Measurements from ENCODE around the gene KAT5. TPM values are rescaled to one million over a fixed set of nuclear protein-coding genes. Genes with fewer than 3 reads are reported as not detected.

Gene KAT5
- total RNA-seq, 2 experiments from 2014 or later = 79.9 to 97.1 TPM

DNA sequence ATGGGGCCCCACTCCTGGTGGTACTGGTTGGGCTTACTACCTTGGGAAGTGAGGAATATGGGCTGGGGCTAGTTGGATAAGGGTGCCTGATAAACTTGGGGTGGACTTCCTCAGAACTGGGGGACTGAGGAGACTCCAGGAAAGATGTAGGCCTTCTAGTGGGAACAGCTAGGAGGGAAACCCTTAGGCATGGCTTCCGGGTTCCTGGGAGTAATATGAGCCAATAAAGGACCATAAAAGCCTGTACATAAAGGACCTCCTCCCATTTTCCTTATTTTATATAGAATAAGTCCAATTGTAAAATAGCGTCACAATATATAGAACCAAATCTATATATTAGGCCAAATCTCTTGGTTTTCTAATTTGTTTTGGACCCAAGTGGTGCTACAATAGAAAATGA, 27.0 kb downstream of the KAT5 start:
- ChIA-PET POLR2A (no interaction called here), CTCF (ENCODE audit: unreplicated experiment) (no interaction called here)
- DNase-seq (ENCODE audit: low spot score) = no peak
- Histone ChIP-seq H3K27ac (ENCODE audit: low read depth, low read length, poor library complexity, severe bottlenecking) (no peak overlapping the region), H4K20me1 (ENCODE audit: insufficient read depth, low read length) (no peaks in the 10 kb centered on the region), H3K4me2 (ENCODE audit: low read length) (no peak overlapping the region), H3K9me3 (ENCODE audit: low read length) (peaks cover 25% of the 10 kb centered on the region), H3K9me2 (ENCODE audit: insufficient read depth, low read length) (no peaks in the 10 kb centered on the region), H3K4me3 (ENCODE audit: low read depth, low read length, poor library complexity, severe bottlenecking) (no peak overlapping the region), H3K4me1 (ENCODE audit: insufficient read depth, low read length, poor library complexity, severe bottlenecking) (no peaks in the 10 kb centered on the region), H3K79me2 (ENCODE audit: insufficient read depth, low read depth, low read length) (no peaks in the 10 kb centered on the region), H3K36me3 (ENCODE audit: insufficient read depth, low read length) (no peaks in the 10 kb centered on the region), H2AFZ (ENCODE audit: low read length) (no peak overlapping the region)
- intact Hi-C loops (cut with micrococcal nuclease; ENCODE audit: unreplicated experiment) = no loop called here
- no TSS peak for BruUV-seq (replicated peaks)
- TF ChIP-seq EZH2phosphoT487 (IDR thresholded peaks at IDR 0.05; ENCODE audit: borderline replicate concordance, low read depth, low read length) = no peak
- TF ChIP-seq, protein P1, sequence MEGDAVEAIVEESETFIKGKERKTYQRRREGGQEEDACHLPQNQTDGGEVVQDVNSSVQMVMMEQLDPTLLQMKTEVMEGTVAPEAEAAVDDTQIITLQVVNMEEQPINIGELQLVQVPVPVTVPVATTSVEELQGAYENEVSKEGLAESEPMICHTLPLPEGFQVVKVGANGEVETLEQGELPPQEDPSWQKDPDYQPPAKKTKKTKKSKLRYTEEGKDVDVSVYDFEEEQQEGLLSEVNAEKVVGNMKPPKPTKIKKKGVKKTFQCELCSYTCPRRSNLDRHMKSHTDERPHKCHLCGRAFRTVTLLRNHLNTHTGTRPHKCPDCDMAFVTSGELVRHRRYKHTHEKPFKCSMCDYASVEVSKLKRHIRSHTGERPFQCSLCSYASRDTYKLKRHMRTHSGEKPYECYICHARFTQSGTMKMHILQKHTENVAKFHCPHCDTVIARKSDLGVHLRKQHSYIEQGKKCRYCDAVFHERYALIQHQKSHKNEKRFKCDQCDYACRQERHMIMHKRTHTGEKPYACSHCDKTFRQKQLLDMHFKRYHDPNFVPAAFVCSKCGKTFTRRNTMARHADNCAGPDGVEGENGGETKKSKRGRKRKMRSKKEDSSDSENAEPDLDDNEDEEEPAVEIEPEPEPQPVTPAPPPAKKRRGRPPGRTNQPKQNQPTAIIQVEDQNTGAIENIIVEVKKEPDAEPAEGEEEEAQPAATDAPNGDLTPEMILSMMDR (conservative IDR thresholded peaks at IDR 0.05; ENCODE audit: low read length) = no peak

DNA sequence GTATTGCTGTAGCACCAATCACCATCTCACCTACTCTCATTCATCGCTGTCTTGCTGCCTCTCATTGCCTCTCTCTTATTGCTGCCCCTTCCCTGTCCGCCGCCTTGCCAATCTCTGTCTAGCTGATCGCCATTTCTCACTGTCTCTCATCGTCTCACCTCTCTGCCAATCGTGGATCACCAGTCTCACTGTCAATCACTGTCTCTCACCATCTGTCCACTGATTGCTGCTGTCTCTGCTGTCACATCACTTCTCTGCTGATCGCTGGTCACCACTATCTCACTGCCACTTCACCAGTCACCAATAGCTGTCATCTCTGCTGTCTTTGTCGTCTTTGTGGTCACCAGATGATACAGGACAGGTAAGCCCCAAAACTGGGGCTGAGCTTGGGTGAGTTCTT, 29.1 kb downstream of the KAT5 start:
- no TSS peak for BruUV-seq (replicated peaks)
- CTCF ChIA-PET (ENCODE audit: unreplicated experiment) = no interaction called here
- Histone ChIP-seq H3K4me1 (ENCODE audit: insufficient read depth, low read length, poor library complexity, severe bottlenecking) (no peaks in the 10 kb centered on the region), H3K9me2 (ENCODE audit: insufficient read depth, low read length) (no peaks in the 10 kb centered on the region), H3K4me3 (ENCODE audit: low read depth, low read length, poor library complexity, severe bottlenecking) (no peak overlapping the region), H3K79me2 (ENCODE audit: insufficient read depth, low read depth, low read length) (no peaks in the 10 kb centered on the region), H4K20me1 (ENCODE audit: insufficient read depth, low read length) (no peaks in the 10 kb centered on the region), H3K27ac (ENCODE audit: low read depth, low read length, poor library complexity, severe bottlenecking) (no peak overlapping the region), H3K9me3 (ENCODE audit: low read length) (peaks cover 18% of the 10 kb centered on the region), H3K4me2 (ENCODE audit: low read length) (no peak overlapping the region), H2AFZ (ENCODE audit: low read length) (no peak overlapping the region), H3K36me3 (ENCODE audit: insufficient read depth, low read length) (no peaks in the 10 kb centered on the region)
- no peak for DNase-seq (ENCODE audit: low spot score)
- intact Hi-C loops (cut with micrococcal nuclease; ENCODE audit: unreplicated experiment) = no loop called here
- TF ChIP-seq, protein P1 (conservative IDR thresholded peaks at IDR 0.05; ENCODE audit: low read length) = no peak
- TF ChIP-seq EZH2phosphoT487 (IDR thresholded peaks at IDR 0.05; ENCODE audit: borderline replicate concordance, low read depth, low read length) = no peak
- POLR2A ChIA-PET = no interaction called here

DNA sequence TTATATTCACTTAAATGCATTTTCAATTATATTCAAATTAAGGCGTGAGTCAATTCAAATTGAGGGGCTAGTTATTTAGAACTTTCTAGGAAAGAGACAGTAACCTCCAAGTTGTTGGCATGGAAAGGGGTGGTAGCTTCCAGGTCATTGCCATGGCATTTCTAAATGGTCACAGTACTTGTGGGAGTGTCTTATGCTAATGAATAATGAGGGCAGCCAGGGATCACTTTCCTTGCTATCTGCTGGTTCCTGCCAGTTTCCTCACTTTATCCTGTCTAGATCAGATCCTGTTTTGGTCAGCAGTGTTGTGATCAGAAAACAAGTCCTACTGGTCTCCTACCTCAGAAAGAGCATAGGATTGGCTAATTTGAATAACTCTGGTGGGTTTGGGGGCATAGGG, 30.3 kb downstream of the KAT5 start:
- intact Hi-C loops (cut with micrococcal nuclease; ENCODE audit: unreplicated experiment) = no loop called here
- POLR2A ChIA-PET = no interaction called here
- Histone ChIP-seq H3K4me2 (ENCODE audit: low read length) (no peak overlapping the region), H4K20me1 (ENCODE audit: insufficient read depth, low read length) (no peaks in the 10 kb centered on the region), H2AFZ (ENCODE audit: low read length) (no peak overlapping the region), H3K4me3 (ENCODE audit: low read depth, low read length, poor library complexity, severe bottlenecking) (no peak overlapping the region), H3K9me3 (ENCODE audit: low read length) (peaks cover 6% of the 10 kb centered on the region; the same call in 1 of the 2 replicates), H3K9me2 (ENCODE audit: insufficient read depth, low read length) (no peaks in the 10 kb centered on the region), H3K79me2 (ENCODE audit: insufficient read depth, low read depth, low read length) (no peaks in the 10 kb centered on the region), H3K27ac (ENCODE audit: low read depth, low read length, poor library complexity, severe bottlenecking) (no peak overlapping the region), H3K4me1 (ENCODE audit: insufficient read depth, low read length, poor library complexity, severe bottlenecking) (no peaks in the 10 kb centered on the region), H3K36me3 (ENCODE audit: insufficient read depth, low read length) (no peaks in the 10 kb centered on the region)
- DNase-seq (ENCODE audit: low spot score) = no peak
- no TSS peak for BruUV-seq (replicated peaks)
- CTCF ChIA-PET (ENCODE audit: unreplicated experiment) = no interaction called here
- TF ChIP-seq, protein P1 (conservative IDR thresholded peaks at IDR 0.05; ENCODE audit: low read length) = no peak
- no peak for TF ChIP-seq EZH2phosphoT487 (IDR thresholded peaks at IDR 0.05; ENCODE audit: borderline replicate concordance, low read depth, low read length)
